ENCODE results near the gene NME3.
"Not testable (repeated sequence)": the region's sequence is repeated elsewhere in the genome, so short reads cannot be mapped to it uniquely, and the experiment has no call there.

The NME3 gene

DNA sequence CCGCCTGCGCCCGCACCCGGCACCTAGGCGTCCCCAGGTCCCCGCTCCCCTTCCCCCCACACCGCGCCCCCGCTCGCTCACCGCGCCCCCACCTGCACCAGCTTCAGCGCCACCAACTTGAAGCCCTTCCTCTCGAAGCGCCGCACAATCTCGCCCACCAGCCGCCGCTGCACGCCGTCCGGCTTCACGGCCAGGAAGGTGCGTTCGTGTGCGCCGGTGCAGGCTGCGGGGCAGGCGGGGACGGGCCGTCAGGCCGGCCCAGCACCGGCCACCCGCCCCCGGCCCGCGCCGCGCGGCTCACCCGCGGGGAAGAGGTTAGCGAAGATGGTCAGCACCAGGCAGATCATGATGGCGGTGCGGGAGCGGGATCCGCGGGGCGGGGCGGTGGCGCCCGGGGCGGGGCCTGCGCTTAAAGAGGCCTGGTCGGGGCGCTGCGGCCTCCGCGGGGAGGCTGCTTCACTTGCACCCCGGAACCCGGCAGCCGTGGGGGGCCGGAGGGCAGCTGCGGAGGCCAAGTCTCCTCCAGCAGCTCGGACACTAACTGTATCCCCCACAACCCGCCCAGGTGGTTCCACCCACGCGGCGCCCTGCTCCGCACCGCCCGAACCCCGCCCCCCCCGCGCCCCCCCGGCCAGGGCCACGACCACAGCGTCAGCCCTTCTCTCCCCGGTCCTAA, at the start of gene NME3:
Gene NME3, minus strand, starts transcription at position 356 of the 676 bp plus-strand sequence. Its CDS starts 9 bp downstream, at position 347.
- no peak for FAIRE-seq

DNA sequence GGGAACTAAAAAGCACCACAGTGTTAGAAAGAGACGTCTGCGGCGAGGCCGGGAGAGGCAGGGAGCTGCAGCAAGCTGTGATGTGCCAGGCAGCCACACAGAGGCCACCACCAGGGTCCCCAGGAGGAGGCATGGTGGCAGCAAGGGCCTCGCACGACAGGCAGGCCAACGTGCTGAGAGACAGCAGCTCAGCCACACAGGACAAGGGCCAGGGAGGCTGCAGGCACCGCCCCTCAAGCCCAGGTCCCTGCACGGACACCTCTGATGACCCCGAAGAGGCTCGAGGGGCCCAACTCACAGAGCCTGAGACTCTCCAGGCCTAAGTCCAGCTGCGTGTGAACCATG, 49.6 kb upstream of the NME3 start:
- no peak for FAIRE-seq

DNA sequence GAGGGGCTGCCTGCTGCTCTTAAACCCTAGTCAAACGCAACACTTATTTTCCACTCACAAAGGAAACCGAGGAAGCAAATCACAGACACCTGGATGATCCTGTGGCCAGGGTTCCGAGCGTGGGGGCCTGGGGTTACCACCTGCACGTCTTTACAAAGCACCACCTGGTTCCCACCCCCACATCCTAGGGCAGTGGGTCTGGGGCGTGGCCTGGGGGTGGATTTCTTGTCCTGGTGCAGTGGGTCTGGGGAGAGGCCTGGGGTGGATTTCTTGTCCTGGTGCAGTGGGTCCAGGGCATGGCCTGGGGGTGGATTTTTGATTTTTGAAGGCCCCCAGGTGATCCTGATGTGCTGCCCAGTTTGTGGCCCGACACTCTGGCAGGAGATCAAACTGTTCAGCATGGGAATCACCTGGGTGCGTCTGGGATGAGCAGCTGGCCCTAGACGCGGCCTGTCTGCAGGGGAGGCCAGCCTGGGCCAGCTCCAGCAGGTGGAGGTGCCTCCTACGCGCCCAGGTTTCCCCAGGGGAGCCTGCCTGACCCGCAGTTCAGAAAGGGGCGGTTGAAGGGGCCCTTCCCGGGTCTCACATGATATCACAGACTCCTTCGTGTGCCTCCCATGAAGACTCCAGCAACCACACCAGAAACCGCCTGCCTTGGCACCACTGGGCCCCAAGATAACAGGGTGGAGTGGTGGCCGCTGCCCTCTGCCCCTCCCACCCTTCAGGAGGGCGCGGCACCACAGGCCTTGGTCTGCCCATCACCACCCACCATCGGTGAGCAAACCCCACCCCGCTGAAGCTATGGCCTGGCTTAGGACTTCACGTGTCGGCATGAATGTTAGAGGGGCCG, 49.0 kb upstream of the NME3 start:
- no peak for FAIRE-seq

DNA sequence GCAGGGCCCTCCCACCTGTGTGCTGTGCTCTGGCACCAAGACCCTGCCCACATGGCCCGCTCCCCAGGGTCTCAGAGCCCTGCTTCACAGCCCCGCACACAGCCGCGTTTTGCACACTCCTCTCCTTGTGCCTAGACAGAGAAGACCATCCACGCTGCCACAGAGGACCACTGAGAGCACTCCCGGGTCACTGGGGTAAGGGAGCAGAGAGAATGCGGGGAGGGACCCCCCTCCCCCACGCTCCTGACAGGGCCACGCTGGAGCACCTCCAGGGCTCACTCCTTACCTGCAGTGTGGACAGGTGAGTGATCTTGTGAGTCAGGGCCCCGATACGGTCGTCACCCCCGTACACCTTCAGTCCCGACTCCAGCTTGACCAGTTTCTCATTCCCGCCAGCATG, 48.3 kb upstream of the NME3 start:
- no peak for FAIRE-seq

DNA sequence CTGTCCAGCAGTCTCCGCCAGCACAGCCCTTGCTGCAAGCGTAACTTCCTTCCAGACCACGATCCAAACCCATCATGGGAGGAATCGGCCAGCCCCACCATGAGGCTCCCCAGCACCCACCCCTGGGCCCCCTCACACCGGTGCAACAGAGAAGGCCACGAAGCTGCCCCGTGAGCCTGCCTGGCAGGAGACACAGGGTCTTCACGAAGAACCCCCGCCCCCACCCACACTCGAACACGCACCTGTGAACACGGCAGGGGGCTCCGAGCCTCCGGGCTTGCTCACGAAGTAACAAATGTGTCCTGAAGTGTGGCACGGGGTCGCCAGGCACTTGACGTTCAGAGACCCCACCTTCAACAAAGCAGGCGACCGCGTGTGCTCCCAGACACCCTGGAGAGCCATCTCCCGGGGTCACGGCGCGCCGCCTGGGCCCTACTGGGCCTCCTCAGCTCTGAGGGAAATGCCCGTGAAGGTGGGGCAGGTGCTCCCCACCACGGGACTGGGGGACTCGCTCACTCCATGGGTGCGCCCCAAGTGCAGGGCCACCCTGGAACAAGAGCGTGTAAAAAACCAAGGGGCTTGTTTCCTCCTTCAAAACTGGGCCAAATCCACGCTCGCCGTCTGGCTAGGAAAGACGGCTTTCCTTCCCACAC, 47.7 kb upstream of the NME3 start:
- no peak for FAIRE-seq

GRCh38 chr16:1818204-1818872, 47.0 kb upstream of the NME3 start:
- no peak for FAIRE-seq

DNA sequence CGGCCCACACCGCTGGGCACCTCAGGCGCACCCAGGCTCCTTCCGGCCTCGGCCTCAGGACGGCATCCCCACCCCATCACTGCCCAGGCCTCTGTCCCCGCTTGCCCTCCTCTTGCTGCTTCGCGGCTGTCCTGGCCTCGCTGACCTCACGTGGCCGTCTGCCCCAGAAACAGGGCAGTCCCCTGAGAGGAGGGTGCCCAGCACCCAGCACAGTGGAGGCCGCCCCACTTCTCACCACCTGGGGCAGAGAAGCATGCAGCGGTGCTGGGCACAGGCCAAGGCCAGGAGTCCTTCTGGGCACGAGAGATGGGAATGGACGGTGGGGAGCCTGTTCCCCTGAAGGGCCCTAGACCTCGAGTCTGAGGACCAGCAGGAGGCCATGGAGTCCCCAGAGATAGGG, 46.4 kb upstream of the NME3 start:
- no peak for FAIRE-seq

GRCh38 chr16:1817276-1817589, 45.9 kb upstream of the NME3 start:
- FAIRE-seq: no peak

DNA sequence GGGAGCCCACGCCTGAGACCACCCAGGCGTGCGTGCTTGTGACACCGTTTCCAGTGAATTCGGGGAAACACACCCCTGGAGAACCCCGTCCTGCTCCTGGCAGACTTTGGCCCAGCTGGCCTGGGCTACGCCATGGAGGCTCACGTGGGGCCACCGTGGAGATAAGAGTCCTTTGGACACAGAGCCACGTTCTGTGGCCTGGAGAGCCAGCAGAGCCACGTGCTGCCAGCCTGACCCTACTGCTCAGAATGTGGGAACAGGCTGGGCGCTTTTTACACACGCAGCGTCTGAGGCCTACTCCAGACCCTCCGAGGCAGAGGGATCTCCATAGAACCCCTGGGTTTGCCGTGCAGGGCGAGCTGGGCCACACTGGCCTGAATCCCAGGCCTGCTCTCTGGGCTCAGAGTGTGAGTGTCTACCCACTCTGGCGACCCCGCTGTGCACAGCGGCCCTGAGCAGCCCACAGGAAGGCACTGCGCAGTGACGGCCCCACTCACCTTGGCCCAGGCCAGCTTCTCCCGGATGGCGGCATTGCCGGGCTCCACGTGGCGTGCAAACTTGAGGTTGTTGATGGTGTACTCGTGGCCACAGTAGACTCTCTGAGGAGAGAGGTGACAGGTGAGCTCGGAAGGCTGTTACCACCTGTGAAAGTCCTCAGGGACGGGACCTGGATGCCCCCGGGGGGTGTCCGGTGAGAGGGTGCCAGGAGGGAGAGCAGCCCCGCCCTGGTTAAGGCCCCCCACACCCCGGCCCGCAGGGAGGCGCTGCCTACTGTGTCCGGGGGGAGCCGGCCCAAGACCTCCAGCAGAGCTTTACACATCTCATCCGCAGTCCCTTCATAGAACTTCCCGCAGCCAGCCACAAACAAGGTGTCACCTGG, 45.3 kb upstream of the NME3 start:
- FAIRE-seq: no peak

DNA sequence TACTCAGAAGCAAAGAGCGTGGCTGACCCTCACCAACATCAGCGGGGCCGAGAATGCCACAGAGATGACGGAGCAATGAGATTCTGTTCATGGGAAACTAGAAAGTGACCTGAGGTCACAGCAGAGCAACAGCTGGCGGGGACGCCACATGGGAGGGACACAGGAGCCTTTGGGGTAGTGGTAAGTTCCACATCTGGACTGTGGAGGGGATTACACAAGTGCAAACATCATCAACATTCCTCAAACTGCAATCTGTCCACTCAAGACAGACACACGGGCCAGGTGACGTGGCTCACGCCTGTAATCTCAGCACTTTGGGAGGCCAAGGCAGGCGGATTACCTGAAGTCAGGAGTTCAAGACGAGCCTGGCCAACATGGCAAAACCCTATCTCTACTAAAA, 44.1 kb upstream of the NME3 start:
- no peak for FAIRE-seq

DNA sequence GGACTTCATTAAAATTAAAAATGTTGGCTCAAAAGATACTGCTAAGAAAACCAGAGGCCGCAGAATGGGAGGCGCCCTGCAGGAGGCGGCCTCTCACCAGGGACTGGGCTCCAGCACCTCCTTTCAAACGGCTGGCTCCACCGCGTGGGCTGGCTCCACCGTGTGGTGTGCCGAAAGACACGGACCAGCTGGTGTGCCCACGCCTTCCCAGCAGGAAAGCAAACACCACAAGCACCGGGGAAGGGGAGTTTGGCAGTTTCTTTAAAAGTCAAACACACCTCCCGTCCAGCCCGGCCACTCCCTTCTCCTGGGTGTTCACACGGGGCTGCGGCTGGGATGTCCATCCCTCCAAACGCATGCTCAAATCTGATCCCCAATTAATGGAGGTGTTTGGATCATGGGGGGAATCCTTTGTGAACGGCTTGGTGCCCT, 41.4 kb upstream of the NME3 start:
- no peak for FAIRE-seq

DNA sequence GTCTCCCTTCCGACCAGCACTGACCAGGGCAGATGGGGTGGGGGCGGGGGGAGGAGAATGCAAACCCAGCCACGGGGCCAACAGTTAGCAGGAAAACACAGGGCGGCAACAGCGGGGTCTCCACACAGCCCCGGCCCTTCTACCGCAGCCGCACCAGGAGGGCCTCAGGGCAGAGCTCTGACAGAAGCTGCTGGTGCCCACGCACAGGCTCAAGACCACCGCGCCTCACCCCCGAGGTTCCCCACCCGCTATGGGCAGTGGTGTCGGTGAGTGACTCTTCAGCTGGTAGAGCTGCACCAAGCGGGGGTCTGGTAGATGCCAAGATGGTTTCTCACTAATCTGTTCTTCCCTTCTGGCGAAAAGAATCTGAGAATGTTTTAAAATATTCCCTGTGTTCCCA, 39.2 kb upstream of the NME3 start:
- no peak for FAIRE-seq

DNA sequence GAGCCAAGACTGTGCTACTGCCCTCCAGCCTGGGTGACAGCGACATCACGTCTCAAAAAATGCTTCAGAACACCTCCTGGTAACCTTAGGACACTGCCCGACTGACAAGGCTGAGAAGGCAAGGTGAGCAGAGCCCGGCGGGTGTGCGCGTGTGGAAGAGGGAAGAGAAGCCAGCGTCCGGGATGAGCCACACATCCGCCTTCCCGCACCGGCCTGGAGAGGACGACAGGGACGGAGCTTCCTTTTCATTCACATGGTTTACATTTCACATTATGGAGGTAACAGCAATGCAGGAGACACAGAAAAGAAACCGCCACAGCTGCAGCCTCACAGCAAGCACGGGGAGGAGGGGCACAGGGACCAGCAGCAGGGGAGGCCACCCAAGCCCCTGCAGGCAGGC, 38.8 kb upstream of the NME3 start:
- no peak for FAIRE-seq

DNA sequence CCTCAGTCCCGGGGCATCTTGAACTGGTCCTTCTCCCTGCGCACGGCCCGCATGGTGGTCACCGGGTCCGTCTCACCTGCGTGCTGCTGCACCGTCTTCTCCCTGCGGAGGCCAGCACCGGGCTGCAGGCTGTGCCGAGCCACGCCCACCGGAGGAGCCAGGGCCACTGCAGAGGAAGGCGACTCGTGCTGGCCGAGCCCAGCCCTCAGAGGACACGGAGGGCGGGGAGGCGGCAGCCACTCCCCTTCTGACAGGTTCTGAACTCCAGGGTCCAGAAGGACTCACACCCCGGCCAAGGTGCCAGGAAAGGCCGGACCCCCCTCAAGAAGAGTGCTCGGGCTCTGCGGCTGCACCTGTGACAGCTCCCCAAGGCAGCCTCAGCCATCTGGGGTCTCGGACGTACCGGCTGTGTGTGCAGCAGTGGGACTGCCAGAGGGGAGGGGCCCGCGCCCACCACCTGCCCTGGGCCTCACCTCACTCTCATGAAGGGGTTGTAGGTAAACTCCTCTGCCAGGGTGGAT, 38.0 kb upstream of the NME3 start:
- FAIRE-seq: no peak

DNA sequence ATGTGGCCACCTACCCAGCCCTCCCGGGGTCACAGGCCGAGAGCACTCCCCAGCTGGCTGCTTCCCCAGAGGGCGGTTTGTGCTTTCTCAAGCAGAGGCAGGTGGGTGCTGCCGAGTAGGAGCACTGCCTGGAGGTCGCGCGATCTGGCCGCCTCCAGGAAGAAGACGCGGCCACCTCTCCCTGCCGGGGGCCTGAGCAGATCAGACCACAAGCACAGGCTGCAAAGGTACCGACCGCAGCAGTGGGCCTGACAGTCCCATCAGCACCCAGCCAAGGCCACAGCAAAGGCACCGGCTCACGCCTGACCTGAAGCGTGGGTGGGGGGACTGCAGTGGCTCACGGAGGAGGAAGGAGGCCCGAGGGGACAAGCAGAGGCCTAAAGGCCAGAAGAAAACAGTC, 37.3 kb upstream of the NME3 start:
- no peak for FAIRE-seq

GRCh38 chr16:1807626-1808025, 36.3 kb upstream of the NME3 start:
- no peak for FAIRE-seq

DNA sequence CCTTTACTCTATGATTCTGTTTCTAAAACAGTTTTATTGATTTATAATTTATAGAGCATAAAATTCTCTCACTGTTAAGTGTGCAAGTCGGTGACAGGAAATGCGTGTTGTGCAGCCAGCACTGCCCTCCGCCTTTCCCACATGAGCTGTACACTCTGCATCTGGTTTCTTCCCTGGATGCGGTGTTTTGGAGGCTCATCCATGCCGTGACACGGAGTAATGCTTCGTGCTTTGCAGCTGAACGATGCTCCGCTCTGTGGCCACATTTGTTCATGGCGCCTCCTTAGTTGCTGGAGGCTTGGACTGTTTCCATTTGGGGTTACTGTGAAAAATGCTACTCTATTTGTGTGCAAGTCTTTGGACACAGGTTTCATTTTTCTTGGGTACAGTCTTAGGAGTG, 29.4 kb upstream of the NME3 start:
- no peak for FAIRE-seq

DNA sequence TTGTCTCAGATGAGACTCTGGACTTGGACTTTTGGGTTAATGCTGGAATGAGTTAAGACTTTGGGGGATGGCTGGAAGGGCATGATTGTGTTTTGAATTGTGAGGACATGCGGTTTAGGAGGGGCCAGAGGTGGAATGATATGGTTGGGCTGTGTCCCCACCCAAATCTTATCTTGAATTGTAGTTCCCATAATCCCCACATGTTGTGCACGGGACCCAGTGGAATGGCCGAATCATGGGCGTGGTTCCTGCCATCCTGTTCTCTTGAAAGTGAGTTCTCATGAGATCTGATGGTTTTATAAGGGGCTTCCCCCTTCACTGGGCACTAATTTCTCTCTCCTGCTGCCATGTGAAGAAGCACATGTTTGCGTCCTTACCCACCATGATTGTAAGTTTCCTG, 27.9 kb upstream of the NME3 start:
- FAIRE-seq: not testable (repeated sequence)

- FAIRE-seq: no peak
Measured at GRCh38 chr16:1794908-1795666, 23.7 kb upstream of the NME3 start.

- FAIRE-seq: no peak
Measured at GRCh38 chr16:1794221-1794871, 23.0 kb upstream of the NME3 start.

All from A204.1 (cell line).